ENCODE measurements around the gene RFPL3.
"Not testable (repeated sequence)": the region's sequence is repeated elsewhere in the genome, so short reads cannot be mapped to it uniquely, and the experiment has no call there.

Gene RFPL3

DNA sequence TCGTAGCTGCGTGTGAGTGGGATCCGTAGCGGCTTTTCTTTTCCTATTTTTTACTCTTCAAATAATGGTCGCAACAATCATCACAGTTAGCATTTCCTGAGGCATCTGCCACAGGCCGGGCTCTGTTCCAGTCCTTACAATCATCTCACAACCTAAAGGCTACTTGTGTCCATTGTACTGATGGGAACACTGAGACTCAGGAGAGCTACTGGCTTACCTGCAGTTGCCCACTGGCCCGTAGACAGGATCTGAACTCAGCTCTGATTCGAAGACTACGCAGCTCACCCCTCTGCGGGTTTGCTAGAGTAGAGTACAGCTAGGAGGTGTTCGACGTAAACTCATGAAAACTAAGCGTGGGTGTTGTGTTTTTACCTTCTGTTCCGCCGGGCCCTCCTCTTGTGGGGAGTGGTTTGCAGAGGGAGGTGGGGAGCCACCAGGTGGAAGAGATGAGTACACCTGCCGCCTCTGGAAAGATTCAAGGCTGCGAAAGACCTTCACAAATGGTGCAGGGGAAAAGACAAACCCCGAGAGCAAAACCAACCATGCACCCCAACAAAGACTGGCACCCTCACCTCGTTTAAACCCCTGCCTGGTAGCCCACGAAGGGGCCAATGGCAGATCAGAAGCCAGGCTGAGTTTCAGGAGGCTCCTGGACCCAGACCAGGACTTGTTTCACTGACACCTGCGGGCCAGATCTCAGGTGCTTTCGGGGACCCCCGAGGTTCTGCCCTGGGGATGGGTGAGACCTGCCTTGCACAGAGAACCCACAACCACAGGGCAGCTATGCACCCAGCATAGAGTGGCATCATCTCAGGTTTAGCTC is 18.3 kb upstream of the RFPL3 start:
- Histone ChIP-seq H3K9ac (ENCODE audit: low read length) (no peak overlapping the region), H3K27me3 (replicated peaks; ENCODE audit: control insufficient read depth, insufficient read depth, low read length) (peaks cover 67% of the 10 kb centered on the region), H3K36me3 (ENCODE audit: control insufficient read depth, insufficient read depth, low read length, severe bottlenecking) (no peaks in the 10 kb centered on the region), H3K4me3 (ENCODE audit: low read length) (no peak overlapping the region), H3K9me3 (ENCODE audit: control insufficient read depth, low read length) (no peaks in the 10 kb centered on the region), H3K4me1 (ENCODE audit: control insufficient read depth, insufficient read depth, low read length) (peaks cover 4% of the 10 kb centered on the region)
- no peak for DNase-seq (ENCODE audit: low read depth)

DNA sequence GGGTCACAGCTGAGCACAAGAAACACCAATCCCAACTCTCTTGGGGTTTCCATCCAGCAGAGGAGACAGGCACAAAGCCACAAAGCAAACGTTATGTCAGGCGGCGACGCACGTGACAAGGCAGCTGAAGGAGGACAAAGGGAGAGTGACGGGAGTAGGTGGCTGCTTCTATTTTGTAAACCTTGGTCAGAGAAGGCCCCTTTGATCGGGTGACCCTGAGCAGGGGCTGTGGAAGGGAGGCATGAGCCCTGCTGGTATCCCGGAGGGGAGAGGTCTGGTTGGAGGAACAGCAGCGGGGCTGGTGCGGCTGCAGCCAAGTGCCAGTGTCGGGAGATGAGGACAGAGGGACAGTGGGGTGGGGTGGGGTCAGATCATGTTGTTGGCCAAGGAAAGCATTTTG is 17.3 kb upstream of the RFPL3 start:
- Histone ChIP-seq H3K4me1 (ENCODE audit: control insufficient read depth, insufficient read depth, low read length) (peaks cover 4% of the 10 kb centered on the region), H3K4me3 (ENCODE audit: low read length) (no peak overlapping the region), H3K27me3 (replicated peaks; ENCODE audit: control insufficient read depth, insufficient read depth, low read length) (peaks cover 63% of the 10 kb centered on the region), H3K9ac (ENCODE audit: low read length) (no peak overlapping the region), H3K9me3 (ENCODE audit: control insufficient read depth, low read length) (no peaks in the 10 kb centered on the region), H3K36me3 (ENCODE audit: control insufficient read depth, insufficient read depth, low read length, severe bottlenecking) (no peaks in the 10 kb centered on the region)
- no peak for DNase-seq (ENCODE audit: low read depth)

DNA sequence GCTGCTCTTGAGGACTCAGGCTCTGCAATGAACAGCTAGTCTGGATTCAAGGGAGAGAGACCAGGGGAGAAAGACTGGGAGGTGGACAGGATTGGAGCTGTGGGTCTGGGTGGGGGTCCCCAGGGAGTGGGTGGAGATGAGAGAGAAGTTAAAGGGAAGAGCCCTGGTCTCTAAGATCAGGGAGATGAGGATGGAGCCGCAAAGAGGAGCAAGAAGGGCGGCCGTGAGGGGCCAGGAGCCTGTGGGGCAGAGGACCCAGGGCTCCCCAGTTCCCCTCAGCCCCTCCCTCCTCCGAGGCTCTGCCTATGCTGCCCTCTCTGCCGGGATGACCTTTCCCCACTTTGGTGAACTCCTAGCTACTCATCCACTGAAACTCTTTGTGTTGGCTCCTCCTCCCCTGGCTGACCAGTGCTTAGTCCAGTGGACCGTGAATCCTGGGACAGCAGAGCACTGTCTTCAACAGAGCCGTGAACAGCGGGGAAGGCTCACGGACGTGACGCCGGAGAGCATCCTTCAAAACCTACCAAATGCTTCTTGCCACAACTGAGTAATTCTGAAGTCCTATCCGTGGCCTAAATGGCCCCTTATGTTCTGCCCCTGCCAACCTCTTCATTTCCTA is 16.4 kb upstream of the RFPL3 start:
- Histone ChIP-seq H3K4me1 (ENCODE audit: control insufficient read depth, insufficient read depth, low read length) (peaks cover 4% of the 10 kb centered on the region), H3K27me3 (replicated peaks; ENCODE audit: control insufficient read depth, insufficient read depth, low read length) (peaks cover 60% of the 10 kb centered on the region), H3K4me3 (ENCODE audit: low read length) (no peak overlapping the region), H3K9me3 (ENCODE audit: control insufficient read depth, low read length) (peaks cover 4% of the 10 kb centered on the region), H3K36me3 (ENCODE audit: control insufficient read depth, insufficient read depth, low read length, severe bottlenecking) (no peaks in the 10 kb centered on the region), H3K9ac (ENCODE audit: low read length) (no peak overlapping the region)
- no peak for DNase-seq (ENCODE audit: low read depth)

DNA sequence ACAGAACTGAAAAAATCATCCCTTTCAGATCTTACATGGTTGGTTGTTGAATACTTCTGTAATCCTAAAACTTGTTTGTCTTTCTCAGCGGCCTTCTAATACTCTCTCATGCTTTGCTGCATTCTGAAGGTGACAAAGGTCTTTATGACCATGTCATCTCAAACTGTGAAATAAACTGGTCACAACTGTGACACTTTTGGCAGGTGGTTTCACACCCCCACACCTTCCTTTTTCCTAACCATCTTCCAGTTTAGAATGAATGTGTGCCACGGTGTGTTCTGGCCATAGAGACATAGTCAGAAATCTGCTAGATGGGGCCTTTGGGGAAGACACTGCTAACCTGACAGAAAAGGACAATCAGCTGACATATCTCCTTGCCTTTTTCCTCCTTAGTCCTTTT is 14.7 kb upstream of the RFPL3 start:
- H3K27me3 ChIP-seq (replicated peaks; ENCODE audit: control insufficient read depth, insufficient read depth, low read length): peaks cover 49% of the 10 kb centered on the region
- no peak overlapping the region for H3K4me3 ChIP-seq (ENCODE audit: low read length)
- H3K9ac ChIP-seq (ENCODE audit: low read length): no peak overlapping the region
- H3K4me1 ChIP-seq (ENCODE audit: control insufficient read depth, insufficient read depth, low read length): no peaks in the 10 kb centered on the region
- H3K36me3 ChIP-seq (ENCODE audit: control insufficient read depth, insufficient read depth, low read length, severe bottlenecking): no peaks in the 10 kb centered on the region
- DNase-seq (ENCODE audit: low read depth): no peak
- peaks cover 4% of the 10 kb centered on the region for H3K9me3 ChIP-seq (ENCODE audit: control insufficient read depth, low read length)

DNA sequence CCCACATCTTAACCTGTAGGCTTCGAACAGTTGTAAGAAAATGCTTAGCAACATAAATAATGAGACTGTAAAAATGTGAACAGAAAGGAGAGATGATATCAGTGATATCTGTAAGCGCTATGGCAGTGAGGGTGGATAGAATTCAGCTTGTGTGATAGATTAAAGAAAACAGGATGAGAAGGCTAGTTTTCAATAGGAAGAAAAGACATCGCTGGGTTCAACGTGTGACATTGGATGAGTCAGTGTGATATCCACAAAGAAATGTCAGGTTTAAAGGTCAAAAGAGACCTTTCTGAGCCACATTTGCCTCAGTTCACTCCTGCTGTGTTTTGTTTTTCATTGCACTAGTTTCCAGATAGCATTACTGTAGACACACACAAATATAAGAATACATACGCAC is 13.7 kb upstream of the RFPL3 start:
- no peak for DNase-seq (ENCODE audit: low read depth)
- Histone ChIP-seq H3K9me3 (ENCODE audit: control insufficient read depth, low read length) (peaks cover 4% of the 10 kb centered on the region), H3K9ac (ENCODE audit: low read length) (no peak overlapping the region), H3K36me3 (ENCODE audit: control insufficient read depth, insufficient read depth, low read length, severe bottlenecking) (no peaks in the 10 kb centered on the region), H3K27me3 (replicated peaks; ENCODE audit: control insufficient read depth, insufficient read depth, low read length) (peaks cover 45% of the 10 kb centered on the region), H3K4me1 (ENCODE audit: control insufficient read depth, insufficient read depth, low read length) (no peaks in the 10 kb centered on the region), H3K4me3 (ENCODE audit: low read length) (no peak overlapping the region)

DNA sequence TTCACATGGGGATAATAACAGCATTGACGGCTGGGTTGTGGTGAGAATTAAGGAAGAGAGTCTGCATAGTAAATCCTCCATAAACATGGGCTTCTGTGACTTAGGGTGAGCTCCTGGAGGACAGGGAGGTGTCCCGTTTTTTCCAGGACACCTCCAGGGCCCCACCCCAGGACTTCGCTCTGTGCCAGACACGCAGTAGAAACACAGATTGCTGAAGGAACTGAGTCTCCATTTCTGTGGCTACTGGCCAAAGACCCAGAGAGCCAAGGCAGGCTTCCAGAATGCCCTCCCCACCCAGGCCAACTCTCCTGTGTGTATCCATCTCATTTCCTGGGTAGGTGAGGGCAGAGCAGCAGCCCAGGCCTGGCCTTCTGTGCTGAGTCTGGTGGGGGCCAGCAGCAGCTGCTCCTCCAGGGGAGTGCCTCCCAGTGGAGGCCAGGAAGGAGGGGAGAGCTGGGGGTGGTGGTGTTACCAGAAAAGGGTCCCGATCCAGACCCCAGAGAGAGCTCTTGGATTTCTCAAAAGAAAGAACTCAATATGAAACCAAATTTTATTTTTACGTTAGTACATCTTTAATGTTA is 9.5 kb upstream of the RFPL3 start:
- H3K27me3 ChIP-seq (replicated peaks; ENCODE audit: control insufficient read depth, insufficient read depth, low read length): peaks cover 20% of the 10 kb centered on the region
- H3K4me3 ChIP-seq (ENCODE audit: low read length): no peak overlapping the region
- H3K36me3 ChIP-seq (ENCODE audit: control insufficient read depth, insufficient read depth, low read length, severe bottlenecking): no peaks in the 10 kb centered on the region
- H3K9me3 ChIP-seq (ENCODE audit: control insufficient read depth, low read length): peaks cover 4% of the 10 kb centered on the region
- no peak for DNase-seq (ENCODE audit: low read depth)
- H3K9ac ChIP-seq (ENCODE audit: low read length): no peak overlapping the region
- H3K4me1 ChIP-seq (ENCODE audit: control insufficient read depth, insufficient read depth, low read length): no peaks in the 10 kb centered on the region

DNA sequence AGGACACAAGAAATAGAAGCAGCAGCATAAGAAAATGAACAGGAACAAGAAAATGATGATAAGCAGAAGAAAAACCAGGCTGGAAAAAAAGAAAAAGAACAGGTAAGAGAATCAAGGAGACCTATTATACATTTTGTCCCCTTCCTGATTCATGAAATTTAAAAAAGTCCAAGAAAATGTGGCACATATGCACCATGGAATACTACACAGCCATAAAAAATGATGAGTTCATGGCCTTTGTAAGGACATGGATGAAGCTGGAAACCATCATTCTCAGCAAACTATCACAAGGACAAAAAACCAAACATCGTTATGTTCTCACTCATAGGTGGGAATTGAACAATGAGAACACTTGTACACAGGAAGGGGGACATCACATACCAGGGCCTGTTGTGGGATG is 5.8 kb upstream of the RFPL3 start:
- DNase-seq (ENCODE audit: low read depth); H3K9me3 ChIP-seq (ENCODE audit: control insufficient read depth, low read length); H3K36me3 ChIP-seq (ENCODE audit: control insufficient read depth, insufficient read depth, low read length, severe bottlenecking); H3K9ac ChIP-seq (ENCODE audit: low read length); H3K4me1 ChIP-seq (ENCODE audit: control insufficient read depth, insufficient read depth, low read length); H3K4me3 ChIP-seq (ENCODE audit: low read length); H3K27me3 ChIP-seq (replicated peaks; ENCODE audit: control insufficient read depth, insufficient read depth, low read length): not testable (repeated sequence)

DNA sequence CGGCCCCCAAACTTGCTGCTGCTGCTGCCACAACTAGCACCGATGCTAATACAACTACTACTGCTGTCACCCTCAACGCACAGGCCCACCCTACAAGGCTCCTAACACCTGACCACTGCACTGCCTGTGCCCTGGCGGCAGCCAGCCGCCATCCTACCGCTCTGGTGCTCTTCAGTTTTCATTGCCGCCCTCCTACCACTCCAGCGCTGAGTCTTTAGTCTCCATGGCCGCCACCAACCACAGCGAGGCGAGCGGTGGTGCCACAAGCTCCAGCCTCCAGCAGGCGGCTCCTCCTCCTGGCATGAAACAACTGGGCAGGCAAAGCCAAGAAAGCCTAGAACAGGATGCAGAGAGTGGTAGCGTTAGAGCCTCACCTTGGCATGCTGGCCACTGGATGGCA is 5.0 kb upstream of the RFPL3 start:
- H3K9ac ChIP-seq (ENCODE audit: low read length): no peak overlapping the region
- no peaks in the 10 kb centered on the region for H3K9me3 ChIP-seq (ENCODE audit: control insufficient read depth, low read length)
- H3K4me1 ChIP-seq (ENCODE audit: control insufficient read depth, insufficient read depth, low read length): no peaks in the 10 kb centered on the region
- DNase-seq (ENCODE audit: low read depth): no peak
- peaks cover 8% of the 10 kb centered on the region for H3K27me3 ChIP-seq (replicated peaks; ENCODE audit: control insufficient read depth, insufficient read depth, low read length)
- no peaks in the 10 kb centered on the region for H3K36me3 ChIP-seq (ENCODE audit: control insufficient read depth, insufficient read depth, low read length, severe bottlenecking)
- H3K4me3 ChIP-seq (ENCODE audit: low read length): no peak overlapping the region

DNA sequence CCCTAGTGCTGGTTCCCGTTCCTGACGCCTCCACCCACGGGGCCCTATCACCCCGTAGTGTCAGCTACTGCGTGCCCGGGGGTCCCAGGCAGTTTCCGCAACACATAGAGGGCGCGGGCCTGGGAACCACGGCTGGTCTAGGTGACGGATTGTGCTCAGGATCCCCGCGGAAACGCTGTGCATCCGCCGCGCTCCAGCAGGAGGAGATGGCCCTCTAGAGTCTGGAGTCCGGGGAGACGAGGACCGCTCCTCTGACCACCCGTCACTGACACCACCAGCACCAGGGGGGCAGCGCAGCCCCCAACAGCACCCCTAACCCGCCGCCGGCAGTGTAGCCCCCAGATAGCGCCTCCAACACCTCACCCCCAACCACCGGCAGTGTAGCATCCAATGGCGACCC is 4.4 kb upstream of the RFPL3 start:
- Histone ChIP-seq H3K27me3 (replicated peaks; ENCODE audit: control insufficient read depth, insufficient read depth, low read length) (peaks cover 8% of the 10 kb centered on the region), H3K4me3 (ENCODE audit: low read length) (no peak overlapping the region), H3K9me3 (ENCODE audit: control insufficient read depth, low read length) (no peaks in the 10 kb centered on the region), H3K36me3 (ENCODE audit: control insufficient read depth, insufficient read depth, low read length, severe bottlenecking) (no peaks in the 10 kb centered on the region), H3K9ac (ENCODE audit: low read length) (no peak overlapping the region), H3K4me1 (ENCODE audit: control insufficient read depth, insufficient read depth, low read length) (no peaks in the 10 kb centered on the region)
- no peak for DNase-seq (ENCODE audit: low read depth)

DNA sequence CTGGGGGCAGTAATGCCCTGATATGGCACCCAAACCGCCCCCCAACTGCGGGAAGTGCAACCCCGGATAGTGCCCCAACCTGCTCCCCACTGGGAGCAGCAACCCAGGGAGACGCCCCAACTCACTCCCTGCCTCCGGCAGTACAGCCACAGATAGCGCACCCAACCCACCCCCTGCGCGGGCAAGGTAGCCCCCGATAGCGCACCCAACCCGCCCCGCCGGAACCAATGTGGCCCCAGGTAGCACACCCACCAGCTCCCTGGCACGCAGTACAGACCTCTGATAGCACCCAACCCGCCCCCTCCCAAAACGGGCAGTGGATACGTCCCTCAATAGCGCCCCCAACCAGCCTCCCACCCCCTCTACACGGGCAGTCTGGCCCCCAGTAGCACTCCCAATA is 3.8 kb upstream of the RFPL3 start:
- H3K9me3 ChIP-seq (ENCODE audit: control insufficient read depth, low read length): no peaks in the 10 kb centered on the region
- H3K36me3 ChIP-seq (ENCODE audit: control insufficient read depth, insufficient read depth, low read length, severe bottlenecking): no peaks in the 10 kb centered on the region
- no peak for DNase-seq (ENCODE audit: low read depth)
- H3K9ac ChIP-seq (ENCODE audit: low read length): no peak overlapping the region
- H3K4me1 ChIP-seq (ENCODE audit: control insufficient read depth, insufficient read depth, low read length): no peaks in the 10 kb centered on the region
- no peak overlapping the region for H3K4me3 ChIP-seq (ENCODE audit: low read length)
- peaks cover 8% of the 10 kb centered on the region for H3K27me3 ChIP-seq (replicated peaks; ENCODE audit: control insufficient read depth, insufficient read depth, low read length)

DNA sequence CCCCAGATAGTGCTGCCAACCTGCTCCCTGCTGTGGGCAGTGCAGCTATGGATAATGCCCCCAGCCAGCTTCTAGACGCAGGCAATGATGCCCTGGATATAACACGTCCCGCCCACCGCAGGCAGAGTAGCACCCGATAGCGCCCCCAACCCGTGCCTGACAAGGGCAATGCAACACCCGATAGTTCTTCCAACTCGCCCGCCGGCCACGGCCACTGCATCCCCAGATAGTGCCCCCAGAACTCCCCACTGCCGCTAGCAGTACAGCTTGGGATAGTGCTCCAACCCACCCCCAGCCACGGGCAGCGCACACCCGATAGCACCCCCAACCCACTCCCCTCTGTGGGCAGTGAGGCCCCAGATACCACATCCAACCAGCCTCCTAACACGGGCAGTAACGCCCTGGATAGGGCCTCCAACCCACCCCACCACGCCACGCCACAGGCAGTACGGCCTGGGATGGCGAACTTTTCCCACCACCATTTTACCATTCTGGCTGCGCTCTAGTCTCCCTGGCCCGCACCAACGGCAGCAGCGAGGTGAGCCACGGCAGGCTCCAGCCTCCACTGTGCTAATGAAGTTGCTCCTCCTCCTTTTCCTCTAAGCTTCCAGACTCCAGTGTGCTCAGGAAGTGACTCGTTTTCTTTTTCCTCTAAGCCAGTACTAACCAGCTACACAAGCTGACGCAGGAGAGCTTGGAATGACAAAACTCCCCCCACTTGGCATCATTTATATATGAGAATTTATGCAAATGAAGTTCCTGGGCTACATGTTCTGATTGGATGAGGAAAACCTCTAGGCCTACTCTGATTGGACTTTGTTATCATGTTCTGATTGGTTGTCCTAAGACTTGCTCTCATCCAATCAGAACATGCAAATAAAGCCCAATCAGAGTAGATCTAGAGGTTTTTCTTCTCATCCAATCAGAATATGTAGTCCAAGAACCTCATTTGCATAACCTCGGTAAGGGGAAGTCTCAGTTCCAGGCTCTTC is 3.0 kb upstream of the RFPL3 start:
- Histone ChIP-seq H3K9ac (ENCODE audit: low read length) (no peak overlapping the region), H3K27me3 (replicated peaks; ENCODE audit: control insufficient read depth, insufficient read depth, low read length) (peaks cover 8% of the 10 kb centered on the region), H3K4me1 (ENCODE audit: control insufficient read depth, insufficient read depth, low read length) (no peaks in the 10 kb centered on the region), H3K36me3 (ENCODE audit: control insufficient read depth, insufficient read depth, low read length, severe bottlenecking) (no peaks in the 10 kb centered on the region), H3K9me3 (ENCODE audit: control insufficient read depth, low read length) (no peaks in the 10 kb centered on the region), H3K4me3 (ENCODE audit: low read length) (no peak overlapping the region)
- no peak for DNase-seq (ENCODE audit: low read depth)
